ENCODE results near the gene PDPK1.

DNA sequence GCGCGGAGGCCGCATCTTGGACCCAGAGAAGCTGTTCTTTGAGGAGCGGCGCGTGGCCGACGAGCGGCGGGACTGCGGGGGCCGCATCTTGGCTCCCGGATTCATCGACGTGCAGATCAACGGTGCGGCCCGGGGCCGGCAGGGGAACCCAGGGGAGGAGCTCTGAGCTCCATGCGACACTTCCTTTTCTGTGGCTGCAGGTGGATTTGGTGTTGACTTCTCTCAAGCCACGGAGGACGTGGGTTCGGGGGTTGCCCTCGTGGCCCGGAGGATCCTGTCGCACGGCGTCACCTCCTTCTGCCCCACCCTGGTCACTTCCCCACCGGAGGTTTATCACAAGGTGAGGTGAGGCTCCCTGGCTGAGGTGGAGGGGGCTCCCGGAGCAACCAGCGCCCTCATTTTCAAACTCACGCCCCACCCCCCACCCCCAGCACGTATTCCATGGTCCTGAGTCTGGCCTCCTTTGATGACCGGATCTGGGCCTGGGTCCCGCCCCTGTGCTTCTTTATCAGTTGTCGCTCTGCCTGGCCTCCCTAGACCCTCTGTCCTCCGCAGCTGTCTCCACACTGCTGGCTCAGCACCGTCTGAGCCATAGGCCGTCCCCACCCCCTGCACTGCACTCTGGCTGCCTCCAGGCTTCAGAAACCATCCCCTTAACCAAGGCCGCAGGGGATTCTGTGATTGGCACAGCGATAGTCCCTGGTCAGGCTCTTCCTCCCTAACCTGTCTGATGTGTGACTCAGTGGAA lies 16.9 kb upstream of the PDPK1 start:
- TF ChIP-seq, protein P1, sequence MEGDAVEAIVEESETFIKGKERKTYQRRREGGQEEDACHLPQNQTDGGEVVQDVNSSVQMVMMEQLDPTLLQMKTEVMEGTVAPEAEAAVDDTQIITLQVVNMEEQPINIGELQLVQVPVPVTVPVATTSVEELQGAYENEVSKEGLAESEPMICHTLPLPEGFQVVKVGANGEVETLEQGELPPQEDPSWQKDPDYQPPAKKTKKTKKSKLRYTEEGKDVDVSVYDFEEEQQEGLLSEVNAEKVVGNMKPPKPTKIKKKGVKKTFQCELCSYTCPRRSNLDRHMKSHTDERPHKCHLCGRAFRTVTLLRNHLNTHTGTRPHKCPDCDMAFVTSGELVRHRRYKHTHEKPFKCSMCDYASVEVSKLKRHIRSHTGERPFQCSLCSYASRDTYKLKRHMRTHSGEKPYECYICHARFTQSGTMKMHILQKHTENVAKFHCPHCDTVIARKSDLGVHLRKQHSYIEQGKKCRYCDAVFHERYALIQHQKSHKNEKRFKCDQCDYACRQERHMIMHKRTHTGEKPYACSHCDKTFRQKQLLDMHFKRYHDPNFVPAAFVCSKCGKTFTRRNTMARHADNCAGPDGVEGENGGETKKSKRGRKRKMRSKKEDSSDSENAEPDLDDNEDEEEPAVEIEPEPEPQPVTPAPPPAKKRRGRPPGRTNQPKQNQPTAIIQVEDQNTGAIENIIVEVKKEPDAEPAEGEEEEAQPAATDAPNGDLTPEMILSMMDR (IDR thresholded peaks at IDR 0.05) = no peak
- no peak for TF ChIP-seq POLR2A (IDR thresholded peaks at IDR 0.05)

Data from lower leg skin (tissue), 3 donors.